GM12878 (cell line): ENCODE data around the gene RHEX. TPM values are rescaled to one million over a fixed set of nuclear protein-coding genes. Genes with fewer than 3 reads are reported as not detected.

Experiments used
- BRCA1 ChIP-seq: IDR thresholded peaks from 2 replicates; pipeline ENCODE4 v1.6.1; 2011; ENCODE audit warnings: low read depth, low read length, improper control_type of control experiment
- CEBPZ ChIP-seq: fragments of 150-350 bp; IDR thresholded peaks from 2 replicates; pipeline ENCODE4 v1.6.1; 2016; ENCODE audit warnings: low read depth, low read length
- E2F8 ChIP-seq: fragments of 450-650 bp; IDR thresholded peaks from 2 replicates; pipeline ENCODE4 v1.6.1; 2018; ENCODE audit warnings: mild to moderate bottlenecking, low read depth, moderate library complexity; ENCODE audit not compliant: partially characterized antibody
- EED ChIP-seq: sonication (generic); IDR thresholded peaks from 2 replicates; pipeline ENCODE4 v1.6.1; 2016; ENCODE audit warnings: antibody characterized with exemption, low read depth
- GABPA ChIP-seq: IDR thresholded peaks from 2 replicates; pipeline ENCODE4 v1.6.1; 2014; ENCODE audit warnings: antibody characterized with exemption, low read depth, mild to moderate bottlenecking, inconsistent platforms
- JUNB ChIP-seq: IDR thresholded peaks from 2 replicates; pipeline ENCODE4 v1.6.1; 2016; ENCODE audit warnings: antibody characterized with exemption, mild to moderate bottlenecking
- KDM1A ChIP-seq: fragments of 200-600 bp; sonication (generic); IDR thresholded peaks from 2 replicates; pipeline ENCODE4 v1.6.1; 2016; ENCODE audit warnings: borderline replicate concordance
- LARP7 ChIP-seq: fragments of 450-650 bp; IDR thresholded peaks from 2 replicates; pipeline ENCODE4 v1.6.1; 2017; ENCODE audit warnings: mild to moderate bottlenecking
- MEF2A ChIP-seq: IDR thresholded peaks from 2 replicates; pipeline ENCODE4 v1.6.1; 2011; ENCODE audit warnings: low read depth, mild to moderate bottlenecking, low read length, moderate library complexity; ENCODE audit not compliant: insufficient read depth
- MEF2B ChIP-seq: fragments of 450-650 bp; IDR thresholded peaks from 2 replicates; pipeline ENCODE4 v1.6.1; 2018; ENCODE audit warnings: mild to moderate bottlenecking, moderate library complexity; ENCODE audit not compliant: partially characterized antibody, poor library complexity, severe bottlenecking
- MYC ChIP-seq: IDR thresholded peaks from 2 replicates; pipeline ENCODE4 v1.6.1; 2011; ENCODE audit warnings: mild to moderate bottlenecking, low read length, moderate library complexity, inconsistent platforms; ENCODE audit not compliant: insufficient read depth, insufficient replicate concordance, insufficient read length, severe bottlenecking
- RCOR1 ChIP-seq: conservative IDR thresholded peaks from 2 replicates; pipeline ENCODE4 v1.6.1; 2012; ENCODE audit warnings: low read depth, low read length, improper control_type of control experiment
- SREBF1 ChIP-seq: IDR thresholded peaks from 2 replicates; pipeline ENCODE4 v1.6.1; 2012; ENCODE audit warnings: mild to moderate bottlenecking, low read length
- SRF ChIP-seq, 2 experiments: IDR thresholded peaks; 2 replicates each; pipeline ENCODE4 v1.6.1; 2011; ENCODE audit warnings: low read depth in 2 of 2, low read length in 2 of 2, mild to moderate bottlenecking in 1 of 2, moderate library complexity in 1 of 2
- ZBTB40 ChIP-seq: fragments of 450-650 bp; IDR thresholded peaks from 2 replicates; pipeline ENCODE4 v1.6.1; 2016; ENCODE audit warnings: mild to moderate bottlenecking, moderate library complexity, borderline replicate concordance
- ZNF622 ChIP-seq: fragments of 450-650 bp; IDR thresholded peaks from 2 replicates; pipeline ENCODE4 v1.6.1; 2017; ENCODE audit warnings: mild to moderate bottlenecking, inconsistent platforms
- polyA plus RNA-seq, 11 experiments: library from polyadenylated mRNA; depleted of rRNA in 4 of 11; unstranded in 6 of 11; stranded (reverse) in 5 of 11; fragments of >200 nt; fragmentation: Nextera tagmentation in 4 of 11; fragmentation: Illumina TruSeq in 1 of 11; extraction: Ambion mirVana in 4 of 11; extraction: Trizol in 1 of 11; gene quantifications; 1 replicate in 1 of 11; 2 replicates in 10 of 11; pipeline versions ENCODE4 v1.2.1 to v1.2.3, GENCODE V29; 2011 to 2016; ENCODE audit warnings: inconsistent platforms in 2 of 11, missing spikeins in 2 of 11, low read depth in 1 of 11
- total RNA-seq, 4 experiments: library from RNA; depleted of rRNA in 3 of 4; stranded (reverse); fragments of >200 nt in 3 of 4; fragmentation: Illumina TruSeq in 1 of 4; extraction: Trizol in 1 of 4; gene quantifications; 2 replicates each; pipeline versions ENCODE4 v1.2.1 to v1.2.3, GENCODE V29; 2013 to 2021

The RHEX gene
- total and polyA plus RNA-seq, 10 of the 15 experiments (the other 5 are each of a cell fraction or from before 2014, with no cell fraction given): 2.4 to 11.4 (median 5.7) TPM

- TF ChIP-seq E2F8 (no peak), CEBPZ (no peak), RCOR1 (peak; percentile 54; the same call in 1 of the 2 replicates), SRF (IDR thresholded peaks at IDR 0.05; ENCODE audit: low read depth in 2 of 2, low read length in 2 of 2) (peak; percentile 60 to 86), KDM1A (no peak), MEF2B (peak; percentile 77), ZNF622 (no peak), JUNB (peak; percentile 89), BRCA1 (no peak), ZBTB40 (no peak), LARP7 (no peak), EED (peak; percentile 99), GABPA (peak; percentile 56; the same call in 1 of the 2 replicates), MEF2A (peak; percentile 37; the same call in 1 of the 2 replicates), SREBF1 (no peak), MYC (peak; percentile 70)
Measured at GRCh38 chr1:206050655-206051235, 2.2 kb upstream of the RHEX start (continued).
